HG03460 (cell line): ENCODE data around the gene UBTD2.
A peak's percentile ranks its signal among the peaks of the same experiment; 100 is the strongest.
"Not testable (repeated sequence)": the region's sequence is repeated elsewhere in the genome, so short reads cannot be mapped to it uniquely, and the experiment has no call there.

Experiments
- ATAC-seq: cut with Tn5 transposase; IDR thresholded peaks from one replicate; pipeline ENCODE4 v1.9.1; 2021; ENCODE audit not compliant: unreplicated experiment

The UBTD2 gene

DNA sequence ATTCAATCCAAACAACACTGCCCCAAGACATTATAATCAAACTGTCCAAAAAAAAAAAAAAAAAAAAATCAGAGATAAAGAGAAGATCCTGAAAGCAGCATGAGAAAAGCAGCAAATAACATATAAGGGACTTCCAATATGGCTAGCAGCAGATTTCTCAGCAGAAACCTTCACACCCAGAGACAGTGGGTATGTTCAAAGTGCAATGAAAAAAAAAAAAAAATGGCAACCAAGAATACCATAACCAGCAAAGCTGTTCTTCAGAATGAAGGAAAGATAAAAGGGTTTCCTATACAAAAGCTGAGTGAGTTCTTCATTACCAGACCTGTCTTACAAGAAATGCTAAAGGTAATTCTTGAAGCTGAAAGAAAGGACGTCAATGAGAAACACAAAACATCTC lies 32.1 kb downstream of the UBTD2 start:
- no peak for ATAC-seq

DNA sequence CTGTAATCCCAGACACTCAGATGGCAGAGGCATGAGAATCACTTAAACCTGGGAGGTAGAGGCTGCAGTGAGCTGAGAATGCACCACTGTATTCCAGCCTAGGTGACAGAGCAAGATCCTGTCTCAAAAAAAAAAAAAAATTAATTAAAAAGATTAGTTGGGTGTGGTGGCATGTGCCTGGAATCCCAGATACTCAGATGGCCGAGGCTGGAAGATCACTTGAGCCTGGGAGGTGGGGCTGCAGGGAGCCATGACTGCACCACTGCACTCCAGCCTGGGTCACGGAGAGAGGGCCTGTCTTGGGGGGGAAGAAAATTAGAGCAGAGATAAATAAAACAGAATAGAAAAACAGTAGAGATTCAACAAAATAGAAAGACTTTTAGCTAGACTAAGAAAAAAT lies 34.9 kb downstream of the UBTD2 start:
- no peak for ATAC-seq

DNA sequence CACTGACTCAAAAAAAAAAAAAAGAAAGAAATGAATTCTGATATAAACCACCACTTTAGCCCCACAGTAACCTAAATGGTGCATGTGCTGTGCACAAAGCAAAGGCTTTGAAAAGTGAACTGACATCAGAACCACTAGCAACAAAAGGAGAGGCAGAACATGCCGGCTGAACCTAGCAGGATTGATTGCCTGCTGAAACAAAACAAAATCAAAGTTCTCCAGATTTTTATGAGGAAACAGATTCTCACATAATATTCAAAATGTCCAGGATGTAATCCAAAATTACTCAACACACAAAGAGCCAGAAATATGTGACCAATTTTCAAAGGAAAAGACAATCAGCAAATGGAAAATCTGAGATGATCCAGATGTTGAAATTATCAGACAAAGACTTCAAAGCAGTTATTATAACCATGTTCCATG lies 37.9 kb downstream of the UBTD2 start:
- ATAC-seq = no peak

DNA sequence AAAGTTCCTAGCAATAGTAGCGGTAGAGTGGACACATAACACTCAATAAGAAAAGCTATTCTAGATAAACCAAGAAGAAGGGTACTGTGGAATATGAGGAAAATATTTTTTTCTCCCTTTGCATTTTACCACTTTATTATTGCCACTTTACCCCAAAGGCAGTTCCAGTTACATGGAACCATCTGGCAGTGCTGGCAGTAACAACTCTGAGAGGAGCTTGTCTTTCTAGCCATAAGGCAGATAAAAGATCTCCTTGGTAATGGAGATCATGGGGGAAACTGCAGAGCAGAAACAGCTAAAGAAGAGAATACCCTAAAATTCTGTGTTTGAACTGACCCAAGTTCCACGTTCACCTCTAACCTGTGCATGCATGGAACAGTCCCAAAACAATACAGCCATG lies 38.5 kb downstream of the UBTD2 start:
- ATAC-seq = no peak

DNA sequence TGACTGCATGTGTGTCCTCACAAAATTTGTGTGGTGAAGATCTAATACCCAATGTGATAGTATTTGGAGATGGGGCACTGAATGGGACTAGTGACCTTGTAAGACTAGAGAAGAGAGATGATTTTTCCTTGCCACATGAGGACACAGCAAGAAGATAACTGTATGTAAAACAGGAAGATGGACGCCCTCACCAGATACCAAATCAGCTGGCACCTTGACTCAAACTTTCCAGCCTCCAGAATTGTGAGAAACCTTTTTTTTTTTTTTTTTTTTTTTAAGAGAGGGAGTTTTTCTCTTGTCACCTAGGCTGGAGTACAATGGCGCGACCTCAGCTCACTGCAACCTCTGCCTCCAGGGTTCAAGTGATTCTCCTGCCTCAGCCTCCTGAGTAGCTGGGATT lies 40.3 kb downstream of the UBTD2 start:
- no peak for ATAC-seq

DNA sequence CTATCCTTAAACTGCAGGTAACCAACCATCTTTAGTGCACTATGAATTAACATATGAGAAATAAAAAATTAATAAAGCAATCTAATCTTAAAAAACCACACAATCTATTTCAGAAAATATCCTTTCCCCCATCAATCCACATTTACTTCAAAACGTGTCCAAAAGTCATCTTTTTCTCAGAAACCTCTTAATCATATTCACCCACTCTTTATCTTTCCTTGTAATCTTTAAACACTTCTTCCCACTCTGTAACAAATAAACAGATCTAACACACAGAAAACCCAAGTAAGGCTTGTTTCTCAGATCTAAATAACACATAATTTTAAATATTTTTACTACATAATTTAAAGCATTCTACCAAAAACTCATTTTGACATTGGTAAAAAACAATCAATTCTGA lies 45.2 kb downstream of the UBTD2 start:
- ATAC-seq = no peak

DNA sequence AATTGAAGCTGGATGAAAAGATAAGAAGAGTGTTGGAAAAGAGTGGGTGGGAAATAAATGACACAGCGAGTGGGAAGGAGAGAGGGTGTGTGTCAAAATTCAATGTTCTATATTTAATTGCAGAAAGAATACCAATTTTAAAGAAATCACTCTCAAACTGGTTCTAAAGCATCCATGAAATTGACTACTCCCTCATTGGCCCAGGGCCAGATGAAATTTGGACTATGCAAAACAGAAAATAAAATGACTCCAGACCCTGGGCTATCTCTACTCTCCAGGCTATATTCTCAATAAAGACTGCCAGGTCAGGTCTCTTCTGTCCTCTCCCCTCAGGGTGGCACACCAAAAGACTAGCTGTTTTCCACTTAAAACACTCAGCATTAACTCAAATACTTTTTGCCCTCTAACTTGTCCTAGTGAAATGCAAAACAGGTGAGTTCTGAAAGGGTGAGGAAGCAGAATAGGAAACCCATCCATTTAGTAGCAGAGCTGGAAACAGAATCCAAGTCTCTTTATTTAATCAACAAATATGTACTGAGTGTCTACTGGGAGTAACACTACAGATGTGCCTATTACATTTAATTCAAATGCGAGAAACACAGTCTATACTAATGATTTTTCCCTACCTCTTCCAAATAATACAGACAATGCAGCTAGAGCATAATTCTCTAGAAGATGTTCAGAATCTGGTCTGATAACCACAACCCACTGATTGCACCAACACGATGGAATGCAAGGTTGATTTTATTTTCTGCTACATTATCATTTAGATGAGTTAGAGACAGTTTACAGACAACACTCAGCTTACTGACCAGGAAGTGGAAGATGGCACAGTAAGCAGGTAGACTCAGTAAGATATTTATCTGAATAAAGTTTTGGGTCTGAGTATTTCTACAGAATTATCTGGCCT lies 47.5 kb downstream of the UBTD2 start:
- no peak for ATAC-seq

DNA sequence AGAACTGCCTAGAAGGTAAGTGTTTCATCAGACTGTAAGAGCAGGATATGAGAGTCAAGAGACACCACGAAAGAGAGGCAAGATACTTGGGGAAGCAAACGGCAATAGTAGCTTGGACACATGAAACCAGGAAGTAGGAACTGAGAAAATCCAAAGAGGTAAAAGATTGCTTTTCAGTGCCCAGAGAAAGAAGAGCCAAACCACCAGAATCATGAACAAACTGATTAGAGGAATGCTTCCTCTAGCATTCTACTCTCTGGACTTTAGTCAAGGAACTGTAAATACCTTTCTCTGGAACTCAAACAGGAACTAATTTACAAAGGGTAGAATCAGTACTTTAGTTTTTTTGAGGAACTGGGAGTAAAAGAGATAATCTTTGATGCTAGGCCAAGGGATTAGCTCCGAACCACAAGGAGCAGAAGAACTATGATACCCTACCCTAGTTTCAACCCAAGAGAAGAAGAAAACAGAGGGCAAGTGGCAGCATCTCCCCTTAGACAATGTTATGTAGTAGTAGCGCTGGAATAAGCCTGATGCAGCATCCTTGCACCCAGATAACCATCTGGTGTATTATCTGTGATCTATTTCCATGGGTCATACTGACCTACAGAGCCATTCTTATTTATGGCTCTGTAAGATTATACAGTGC lies 48.3 kb downstream of the UBTD2 start:
- peak; percentile 74 for ATAC-seq

DNA sequence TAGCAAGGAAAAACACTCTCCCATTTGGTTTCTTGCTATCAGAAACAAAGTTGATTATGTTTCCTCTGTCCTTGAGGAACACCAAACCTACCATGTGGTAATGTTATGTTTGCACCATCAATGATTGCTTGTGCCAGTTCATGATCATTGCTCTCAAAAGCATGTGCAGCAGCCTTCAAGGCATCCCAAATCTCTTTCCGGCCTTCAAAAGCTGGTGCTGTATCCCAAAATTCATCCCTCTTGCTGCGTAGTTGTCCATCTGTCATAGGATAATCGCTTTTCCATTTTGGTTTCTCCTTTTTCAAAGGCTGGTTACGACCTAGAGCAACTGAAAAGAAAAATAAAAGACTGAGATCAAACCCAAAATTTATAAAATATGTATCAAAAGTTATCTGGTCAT lies 49.5 kb downstream of the UBTD2 start:
- no peak for ATAC-seq

DNA sequence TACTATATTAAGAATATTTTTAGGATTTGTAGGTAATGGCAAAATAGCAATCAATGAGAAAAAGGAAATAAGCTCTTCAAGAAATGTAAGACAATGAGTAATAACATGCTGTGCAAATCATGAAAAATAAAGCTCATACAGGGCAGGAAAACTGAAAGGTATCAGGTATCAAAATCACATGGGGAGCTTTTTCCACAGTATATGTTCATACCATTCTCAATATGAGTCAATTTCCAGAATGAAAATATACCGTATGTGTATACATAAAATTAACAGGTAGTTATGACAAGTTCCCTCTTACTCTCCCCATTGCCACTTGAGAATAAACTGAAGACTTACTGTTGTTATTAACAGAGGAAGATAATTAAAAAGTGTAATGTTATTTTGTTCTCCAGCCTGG lies 53.7 kb downstream of the UBTD2 start:
- ATAC-seq = no peak

DNA sequence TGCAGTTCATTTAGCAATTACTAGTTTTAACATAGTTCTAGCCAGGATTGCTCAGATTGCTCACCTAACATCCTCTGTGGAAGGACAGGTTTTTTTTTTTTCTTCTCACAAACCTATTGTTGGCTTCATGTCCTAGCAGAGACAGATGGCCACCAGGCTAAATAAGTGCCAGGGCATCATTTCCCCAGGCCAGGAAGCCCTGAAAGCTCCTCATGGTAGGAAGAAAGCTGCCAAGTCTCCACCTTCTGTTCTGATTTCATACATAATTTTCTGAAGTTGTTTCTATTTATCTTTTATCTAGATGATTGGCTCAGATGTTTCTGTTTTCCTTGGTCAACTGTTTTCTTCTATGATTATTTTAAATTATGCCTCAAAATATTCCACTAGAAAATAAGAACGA lies 58.6 kb downstream of the UBTD2 start:
- ATAC-seq = no peak

DNA sequence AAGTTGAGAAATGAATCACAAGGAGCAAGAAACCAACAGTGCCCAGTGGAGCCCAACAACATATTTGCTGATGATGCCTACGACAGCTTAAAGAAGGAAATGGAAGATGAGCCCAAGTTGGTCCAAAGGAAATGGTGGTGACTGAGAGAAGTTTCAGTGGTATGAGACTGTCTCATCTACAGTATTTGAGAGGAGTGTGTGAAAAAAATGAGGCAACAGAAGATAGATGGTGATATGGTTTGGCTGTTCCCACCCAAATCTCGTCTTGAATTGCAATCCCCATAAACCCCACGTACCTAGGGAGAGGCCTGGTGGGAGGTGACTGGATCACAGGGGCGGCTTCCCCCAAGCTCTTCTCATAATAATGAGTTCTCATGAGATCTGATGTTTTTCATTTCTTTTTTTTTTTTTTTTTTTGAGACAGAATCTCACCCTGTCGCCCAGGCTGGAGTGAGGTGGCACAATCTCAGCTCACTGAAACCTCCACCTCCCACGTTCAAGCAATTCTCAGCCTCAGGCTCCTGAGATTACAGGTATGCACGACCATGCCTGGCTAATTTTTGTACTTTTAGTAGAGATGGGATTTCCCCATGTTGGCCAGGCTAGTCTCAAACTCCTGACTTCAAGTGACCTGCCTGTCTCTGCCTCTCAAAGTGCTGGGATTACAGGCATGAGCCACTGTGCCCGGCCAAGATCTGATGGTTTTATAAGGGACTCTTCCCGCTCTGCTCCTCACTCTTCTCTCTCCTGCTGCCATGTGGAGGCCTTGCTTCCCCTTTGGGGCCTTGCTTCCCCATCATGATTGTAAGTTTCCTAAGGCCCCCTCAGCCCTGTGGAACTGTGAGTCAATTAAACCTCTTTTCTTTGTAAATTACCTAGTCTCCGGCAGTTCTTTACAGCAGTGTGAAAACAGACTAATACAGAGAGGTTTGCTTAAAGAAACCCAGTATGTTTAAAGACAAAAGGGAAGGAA lies 59.4 kb downstream of the UBTD2 start:
- peak; percentile 82 for ATAC-seq

DNA sequence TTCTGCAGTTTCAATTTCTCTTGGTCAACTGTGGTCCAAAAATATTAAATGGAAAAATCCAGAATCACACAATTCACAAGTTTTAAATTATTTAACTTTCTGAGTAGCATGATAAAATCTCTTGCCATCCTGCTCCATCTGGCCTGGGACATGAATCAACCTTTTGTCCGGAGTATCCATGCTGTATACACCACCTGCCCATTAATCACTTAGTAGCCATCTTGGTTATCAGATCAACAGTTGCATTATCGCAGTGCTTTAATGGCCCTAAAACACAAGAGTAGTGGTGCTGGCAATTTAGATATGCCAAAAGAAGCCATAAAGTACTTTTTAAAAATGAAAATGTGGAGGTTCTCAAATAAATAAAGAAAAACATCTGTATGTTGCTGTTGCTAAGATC lies 64.3 kb downstream of the UBTD2 start:
- no peak for ATAC-seq

DNA sequence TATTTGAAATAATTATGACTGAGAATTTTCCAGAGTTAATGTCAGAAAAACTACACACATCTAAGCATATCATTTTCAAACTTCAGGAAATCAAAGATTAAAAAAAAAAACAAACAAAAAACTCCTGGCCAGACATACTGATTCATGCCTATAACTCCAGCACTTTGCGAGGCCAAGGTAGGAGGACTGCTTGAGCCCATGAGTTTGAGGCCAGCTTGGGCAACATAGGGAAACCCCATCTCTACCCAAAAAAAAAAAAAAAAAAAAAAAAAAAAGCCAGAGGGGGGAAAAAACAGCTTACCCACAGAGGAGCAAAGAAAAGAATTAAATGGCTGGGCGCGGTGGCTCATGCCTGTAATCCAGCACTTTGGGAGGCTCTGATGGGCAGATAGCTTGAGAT lies 67.2 kb downstream of the UBTD2 start:
- no peak for ATAC-seq

DNA sequence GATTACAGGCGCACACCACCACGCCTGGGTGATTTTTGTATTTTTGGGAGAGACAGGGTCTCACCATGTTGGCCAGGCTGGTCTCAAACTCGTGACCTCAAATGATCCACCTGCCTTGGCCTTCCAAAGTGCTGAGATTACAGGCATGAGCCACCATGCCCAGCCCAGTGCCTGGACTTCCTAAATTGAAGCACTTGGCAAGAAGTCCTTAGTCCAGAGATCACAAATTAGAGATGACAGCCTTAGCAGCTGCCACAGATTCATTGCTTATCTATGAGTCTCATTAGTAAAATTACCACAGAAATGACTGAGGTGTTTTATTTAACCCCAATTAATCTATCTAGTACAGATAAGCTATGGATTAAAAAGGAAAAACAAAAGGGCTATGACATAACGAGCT lies 70.4 kb downstream of the UBTD2 start:
- ATAC-seq = no peak

DNA sequence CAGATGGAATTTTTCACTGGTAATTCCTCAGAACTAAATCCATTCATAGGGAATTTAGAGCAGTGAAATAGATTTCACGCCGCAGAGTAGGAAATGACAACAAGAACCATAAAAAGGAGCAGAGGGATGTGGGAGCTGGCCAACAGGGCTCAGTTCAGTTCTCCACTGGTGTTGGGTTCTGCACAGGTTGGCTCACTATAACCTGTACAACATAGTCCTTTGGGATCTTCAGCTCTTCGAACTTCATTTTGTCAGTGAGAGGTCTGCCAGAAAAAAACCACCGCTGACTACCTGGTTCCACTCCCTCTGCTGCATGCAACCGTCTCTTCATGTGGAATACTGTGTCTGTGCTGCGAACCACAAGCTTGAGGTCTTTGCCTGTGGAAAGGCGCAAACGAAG lies 71.9 kb downstream of the UBTD2 start:
- ATAC-seq = no peak

DNA sequence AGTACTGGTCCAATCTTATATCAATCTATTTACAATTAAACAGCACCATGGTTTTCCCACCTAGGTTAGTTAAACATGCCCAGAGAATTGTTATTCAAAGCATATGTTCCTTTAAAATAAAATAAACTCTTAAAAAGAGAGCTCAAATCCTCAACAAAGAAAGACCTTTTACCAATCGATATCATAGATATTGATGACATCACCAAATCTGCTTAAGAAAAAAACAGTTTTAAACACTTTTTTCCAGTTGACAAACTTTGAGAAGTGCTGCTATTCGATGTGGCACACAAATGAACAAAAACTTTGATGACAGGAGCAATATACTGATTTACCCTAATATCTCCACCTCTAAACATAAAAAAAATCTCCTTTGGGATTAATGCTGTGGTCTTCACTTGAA lies 73.8 kb downstream of the UBTD2 start:
- ATAC-seq = no peak

DNA sequence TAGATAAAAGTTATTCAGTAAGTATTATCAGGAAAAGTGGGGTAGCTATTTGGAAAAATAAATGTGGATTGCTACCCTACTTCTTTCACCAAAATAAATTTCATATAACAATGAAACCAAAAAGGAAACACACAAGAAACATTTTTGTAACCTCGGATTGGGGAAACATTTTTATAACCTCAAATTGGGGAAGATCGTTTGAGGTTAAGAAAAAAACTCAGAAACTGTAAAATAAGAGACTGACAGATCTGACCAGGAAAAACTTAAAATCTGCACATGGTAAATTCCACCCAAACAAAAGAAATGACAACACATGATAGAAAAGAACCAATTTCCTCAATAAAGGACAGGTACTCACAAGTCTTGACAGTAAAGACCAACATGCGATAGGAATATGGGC lies 76.1 kb downstream of the UBTD2 start:
- no peak for ATAC-seq

DNA sequence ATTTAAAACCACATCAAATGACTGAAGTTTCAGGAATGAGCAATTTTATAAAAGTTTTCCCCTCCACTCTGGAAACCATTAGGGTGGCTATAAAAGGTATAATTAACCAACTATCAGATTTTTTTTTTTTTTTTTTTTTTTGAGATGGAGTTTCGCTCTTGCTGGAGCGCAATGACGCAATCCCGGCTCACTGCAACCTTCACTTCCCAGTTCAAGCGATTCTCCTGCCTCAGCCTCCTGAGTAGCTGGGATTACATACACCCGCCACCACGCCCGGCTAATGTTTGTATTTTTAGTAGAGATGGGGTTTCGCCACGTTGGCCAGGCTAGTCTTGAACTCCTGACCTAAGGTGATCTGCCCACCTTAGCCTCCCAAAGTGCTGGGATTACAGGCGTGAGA lies 77.6 kb downstream of the UBTD2 start:
- ATAC-seq = not testable (repeated sequence)

DNA sequence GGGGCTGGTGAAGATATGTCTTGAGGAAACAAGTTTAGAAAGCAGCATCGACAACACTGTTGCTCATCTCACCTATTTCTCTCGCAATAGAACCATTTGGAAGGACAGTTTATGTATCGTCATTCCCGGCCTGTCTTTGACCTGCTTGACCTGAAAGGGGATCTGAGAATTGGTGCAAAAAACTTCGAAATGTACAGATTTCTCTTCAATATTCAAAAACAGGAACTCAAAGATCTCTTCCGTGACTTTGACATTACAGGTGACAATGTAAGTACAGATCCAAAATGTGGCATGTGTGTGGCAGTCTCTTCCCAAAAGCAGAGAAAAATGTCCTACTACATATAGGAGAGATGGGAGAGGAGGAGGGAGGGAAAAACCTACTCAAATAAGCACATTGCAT lies 83.1 kb downstream of the UBTD2 start:
- no peak for ATAC-seq

DNA sequence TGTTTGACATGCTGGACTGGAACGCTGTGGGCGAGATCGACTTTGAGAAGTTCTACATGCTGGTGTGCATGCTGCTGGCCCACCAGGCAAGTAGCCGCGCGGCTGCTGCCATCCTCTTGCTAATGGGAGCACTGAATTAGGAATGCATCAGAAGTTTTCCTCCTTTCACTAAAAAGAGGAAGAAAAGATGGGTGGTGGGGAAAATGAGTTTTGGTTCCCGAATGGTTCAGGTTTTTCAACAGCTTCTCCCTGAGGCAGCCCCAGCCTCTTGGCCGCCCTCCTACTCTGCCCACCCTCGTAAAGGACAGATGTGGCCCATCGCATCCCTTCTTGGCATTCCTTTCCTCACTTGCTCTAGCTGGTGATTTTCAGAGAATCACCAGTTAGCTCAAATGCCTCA lies 84.1 kb downstream of the UBTD2 start:
- ATAC-seq = no peak
